HepG2 (cell line): Measurements from ENCODE around the gene PBX4. TPM values are rescaled to one million over a fixed set of nuclear protein-coding genes. Genes with fewer than 3 reads are reported as not detected.
A peak's percentile ranks its signal among the peaks of the same experiment; 100 is the strongest.

Experiments used
- FOXO1 ChIP-seq: sonication (generic); formaldehyde crosslinking; IDR thresholded peaks from 2 replicates; pipeline ENCODE4 v1.4.0; 2020; ENCODE audit warnings: missing genetic modification reagents
- MXD3 ChIP-seq: IDR thresholded peaks from 2 replicates; pipeline ENCODE4 v1.6.1; 2016; ENCODE audit warnings: mild to moderate bottlenecking, missing biosample characterization, missing genetic modification reagents
- NFAT5 ChIP-seq: sonication (generic); formaldehyde crosslinking; IDR thresholded peaks from 2 replicates; pipeline ENCODE4 v1.4.0; 2020; ENCODE audit warnings: missing genetic modification reagents
- NR2F1 ChIP-seq, 2 experiments: fragments of 450-650 bp in 1 of 2; formaldehyde crosslinking in 1 of 2; IDR thresholded peaks; 2 replicates each; pipeline versions ENCODE4 v1.5.0 to v1.6.1; 2016 to 2020; ENCODE audit warnings: mild to moderate bottlenecking in 1 of 2, missing compliant biosample characterization in 1 of 2, missing genetic modification reagents in 1 of 2, moderate library complexity in 1 of 2
- PCBP2 ChIP-seq: fragments of 200-400 bp; formaldehyde crosslinking; optimal IDR thresholded peaks from 2 replicates; pipeline ENCODE3; 2018; ENCODE audit warnings: low read length, low read depth; ENCODE audit not compliant: poor library complexity, severe bottlenecking
- PHF21A ChIP-seq: sonication (generic); formaldehyde crosslinking; IDR thresholded peaks from 2 replicates; pipeline ENCODE4 v1.5.0; 2020; ENCODE audit warnings: mild to moderate bottlenecking, missing genetic modification reagents
- RAD21 ChIP-seq: fragments of 450-650 bp; formaldehyde crosslinking; IDR thresholded peaks from 2 replicates; pipeline ENCODE4 v1.5.0; 2020; ENCODE audit warnings: mild to moderate bottlenecking
- SNRNP70 ChIP-seq: fragments of 200-400 bp; formaldehyde crosslinking; IDR thresholded peaks from 2 replicates; pipeline ENCODE4 v1.6.1; 2017; ENCODE audit warnings: mild to moderate bottlenecking, low read depth, low read length, moderate library complexity
- ZBTB46 ChIP-seq: sonication (generic); formaldehyde crosslinking; IDR thresholded peaks from 2 replicates; pipeline ENCODE4 v1.4.0; 2020; ENCODE audit warnings: mild to moderate bottlenecking, missing genetic modification reagents, borderline replicate concordance
- ZMYM4 ChIP-seq: sonication (generic); formaldehyde crosslinking; IDR thresholded peaks from 2 replicates; pipeline ENCODE4 v1.8.1; 2023; ENCODE audit warnings: mild to moderate bottlenecking, missing genetic modification reagents
- ZNF225 ChIP-seq: sonication (generic); formaldehyde crosslinking; IDR thresholded peaks from 2 replicates; pipeline ENCODE4 v1.4.0; 2020; ENCODE audit warnings: mild to moderate bottlenecking, missing genetic modification reagents
- ZNF580 ChIP-seq: IDR thresholded peaks from 2 replicates; pipeline ENCODE4 v1.6.1; 2016; ENCODE audit warnings: low read depth, borderline replicate concordance
- ZNF687 ChIP-seq: sonication (generic); formaldehyde crosslinking; IDR thresholded peaks from 2 replicates; pipeline ENCODE4 v1.5.1; 2020; ENCODE audit warnings: mild to moderate bottlenecking, missing genetic modification reagents, moderate library complexity
- ZNF704 ChIP-seq: sonication (generic); formaldehyde crosslinking; IDR thresholded peaks from 2 replicates; pipeline ENCODE4 v1.8.1; 2023; ENCODE audit warnings: mild to moderate bottlenecking, inconsistent platforms, moderate library complexity, missing genetic modification reagents, borderline replicate concordance
- polyA plus RNA-seq, 8 experiments: library from polyadenylated mRNA; depleted of rRNA in 3 of 8; stranded (reverse) in 7 of 8; unstranded in 1 of 8; fragments of >200 nt; fragmentation: Illumina TruSeq in 4 of 8; extraction: Trizol in 4 of 8; gene quantifications; 2 replicates each; pipeline versions ENCODE4 v1.2.1 to v1.2.3, GENCODE V29; 2011 to 2016; ENCODE audit warnings: low read depth in 4 of 8, missing spikeins in 1 of 8, mixed read lengths in 1 of 8; ENCODE audit not compliant: insufficient read depth in 1 of 8
- total RNA-seq, 5 experiments: library from RNA; depleted of rRNA; stranded (reverse); fragments of >200 nt; fragmentation: Illumina TruSeq; extraction: Trizol; gene quantifications; 2 replicates each; pipeline ENCODE4 v1.2.3, GENCODE V29; 2016; ENCODE audit warnings: low read depth in 1 of 5

Gene PBX4
- total and polyA plus RNA-seq, 2 of the 13 experiments (the other 11 are each of a cell fraction or from before 2014, with no cell fraction given) = not detected

- TF ChIP-seq ZNF687 (CRISPR knock-in tag) = peak; percentile 90
- TF ChIP-seq ZNF225 = no peak
- TF ChIP-seq SNRNP70 = no peak
- no peak for TF ChIP-seq MXD3
- TF ChIP-seq ZBTB46 (CRISPR knock-in tag) = no peak
- peak; percentile 71 for TF ChIP-seq ZMYM4 (CRISPR knock-in tag)
- TF ChIP-seq PHF21A (CRISPR knock-in tag) = peak; percentile 37; the same call in 1 of the 2 replicates
- no peak for TF ChIP-seq PCBP2
- TF ChIP-seq ZNF704 (CRISPR knock-in tag) = no peak
- peak; percentile 93 for TF ChIP-seq ZNF580
- peak; percentile 37; the same call in 1 of the 2 replicates for TF ChIP-seq FOXO1 (CRISPR knock-in tag)
- TF ChIP-seq NR2F1 (CRISPR knock-in tag; IDR thresholded peaks at IDR 0.05) = no peak; a peak in 1 of 4 replicates
- peak; percentile 42; the same call in 1 of the 2 replicates for TF ChIP-seq NFAT5 (CRISPR knock-in tag)
- no peak for TF ChIP-seq RAD21 (CRISPR knock-in tag)
Measured at GRCh38 chr19:19515642-19516519, 102.6 kb downstream of the PBX4 start, which contains the start of gene NDUFA13 (continued).
